K562 (cell line): ENCODE results near the gene WDR83.

Experiments used
- LCOR ChIP-seq: sonication (generic); formaldehyde crosslinking; IDR thresholded peaks from 2 replicates; pipeline ENCODE4 v1.8.0; 2022; ENCODE audit warnings: mild to moderate bottlenecking, missing genetic modification reagents
- SIX5 ChIP-seq, 2 experiments: IDR thresholded peaks; 2 replicates each; pipeline ENCODE4 v1.6.1; 2011; ENCODE audit warnings: low read length in 2 of 2, borderline replicate concordance in 1 of 2, low read depth in 1 of 2, mild to moderate bottlenecking in 1 of 2, moderate library complexity in 1 of 2; ENCODE audit not compliant: insufficient read depth in 1 of 2
- TF ChIP-seq, protein P1 (sequence below), 3 experiments: IDR thresholded peaks in 2 of 3; conservative IDR thresholded peaks in 1 of 3; 2 replicates each; pipeline ENCODE4 v1.5.1; 2011 to 2012; ENCODE audit warnings: low read length in 3 of 3, mild to moderate bottlenecking in 3 of 3, control low read depth in 2 of 3, improper control_type of control experiment in 1 of 3, inconsistent platforms in 1 of 3, low read depth in 1 of 3, mixed read lengths in 1 of 3, moderate library complexity in 1 of 3; ENCODE audit not compliant: insufficient read depth in 2 of 3
- TF ChIP-seq, protein P2 (sequence below): fragments of 450-650 bp; formaldehyde crosslinking; IDR thresholded peaks from 2 replicates; pipeline ENCODE4 v1.4.0; 2020; ENCODE audit warnings: mild to moderate bottlenecking, mixed read lengths

DNA sequence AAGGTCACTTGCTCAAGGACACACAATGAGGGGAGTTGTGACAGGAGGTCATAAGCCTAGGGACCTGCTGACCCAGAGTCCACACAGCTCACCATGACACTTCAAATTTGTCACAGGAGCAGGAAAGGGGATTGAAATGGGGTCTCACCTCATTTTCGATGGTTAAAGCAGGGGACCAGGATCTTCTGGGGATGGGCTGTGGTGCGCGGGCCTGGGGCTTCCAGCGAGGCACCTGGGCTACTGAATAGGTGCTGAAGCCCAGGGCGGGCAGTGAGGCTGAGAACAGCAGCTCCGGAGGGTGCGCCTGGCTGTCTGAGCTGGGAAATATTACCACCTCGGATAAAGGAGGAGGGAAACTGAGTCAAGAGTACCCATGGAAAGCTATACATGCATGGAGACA, 11.1 kb upstream of the WDR83 start:
- TF ChIP-seq, protein P1, sequence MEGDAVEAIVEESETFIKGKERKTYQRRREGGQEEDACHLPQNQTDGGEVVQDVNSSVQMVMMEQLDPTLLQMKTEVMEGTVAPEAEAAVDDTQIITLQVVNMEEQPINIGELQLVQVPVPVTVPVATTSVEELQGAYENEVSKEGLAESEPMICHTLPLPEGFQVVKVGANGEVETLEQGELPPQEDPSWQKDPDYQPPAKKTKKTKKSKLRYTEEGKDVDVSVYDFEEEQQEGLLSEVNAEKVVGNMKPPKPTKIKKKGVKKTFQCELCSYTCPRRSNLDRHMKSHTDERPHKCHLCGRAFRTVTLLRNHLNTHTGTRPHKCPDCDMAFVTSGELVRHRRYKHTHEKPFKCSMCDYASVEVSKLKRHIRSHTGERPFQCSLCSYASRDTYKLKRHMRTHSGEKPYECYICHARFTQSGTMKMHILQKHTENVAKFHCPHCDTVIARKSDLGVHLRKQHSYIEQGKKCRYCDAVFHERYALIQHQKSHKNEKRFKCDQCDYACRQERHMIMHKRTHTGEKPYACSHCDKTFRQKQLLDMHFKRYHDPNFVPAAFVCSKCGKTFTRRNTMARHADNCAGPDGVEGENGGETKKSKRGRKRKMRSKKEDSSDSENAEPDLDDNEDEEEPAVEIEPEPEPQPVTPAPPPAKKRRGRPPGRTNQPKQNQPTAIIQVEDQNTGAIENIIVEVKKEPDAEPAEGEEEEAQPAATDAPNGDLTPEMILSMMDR (IDR thresholded peaks at IDR 0.05 in 2 of 3, conservative IDR thresholded peaks at IDR 0.05 in 1 of 3; ENCODE audit: insufficient read depth in 2 of 3, low read depth in 1 of 3, low read length in 3 of 3) = no peak
- TF ChIP-seq LCOR (CRISPR knock-in tag) = no peak
- TF ChIP-seq, protein P2, sequence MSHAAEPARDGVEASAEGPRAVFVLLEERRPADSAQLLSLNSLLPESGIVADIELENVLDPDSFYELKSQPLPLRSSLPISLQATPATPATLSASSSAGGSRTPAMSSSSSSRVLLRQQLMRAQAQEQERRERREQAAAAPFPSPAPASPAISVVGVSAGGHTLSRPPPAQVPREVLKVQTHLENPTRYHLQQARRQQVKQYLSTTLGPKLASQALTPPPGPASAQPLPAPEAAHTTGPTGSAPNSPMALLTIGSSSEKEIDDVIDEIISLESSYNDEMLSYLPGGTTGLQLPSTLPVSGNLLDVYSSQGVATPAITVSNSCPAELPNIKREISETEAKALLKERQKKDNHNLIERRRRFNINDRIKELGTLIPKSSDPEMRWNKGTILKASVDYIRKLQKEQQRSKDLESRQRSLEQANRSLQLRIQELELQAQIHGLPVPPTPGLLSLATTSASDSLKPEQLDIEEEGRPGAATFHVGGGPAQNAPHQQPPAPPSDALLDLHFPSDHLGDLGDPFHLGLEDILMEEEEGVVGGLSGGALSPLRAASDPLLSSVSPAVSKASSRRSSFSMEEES (CRISPR knock-in tag) = no peak
- TF ChIP-seq SIX5 (IDR thresholded peaks at IDR 0.05; ENCODE audit: borderline replicate concordance in 1 of 2, insufficient read depth in 1 of 2, low read depth in 1 of 2, low read length in 2 of 2) = no peak
